Aorta (tissue), 5 donors: ENCODE measurements around the gene SLC46A1. TPM values are rescaled to one million over a fixed set of nuclear protein-coding genes. Genes with fewer than 3 reads are reported as not detected.

Experiments used
- ATAC-seq: fragments of 200-7000 bp; cut with Tn5 transposase; one replicate; pipeline ENCODE4 v1.9.1; 2022; ENCODE audit warnings: moderate library complexity; ENCODE audit not compliant: low FRiP score
- DNase-seq, 2 donors: peaks; one replicate each; pipeline ENCODE4 v3.0.0-alpha.2; 2020
- H3K27ac ChIP-seq, 2 donors: one replicate each; pipeline ENCODE4 v1.5.1; 2013; ENCODE audit warnings: low read length in 2 of 2, mild to moderate bottlenecking in 2 of 2, moderate library complexity in 2 of 2, control low read depth in 1 of 2, inconsistent platforms in 1 of 2, low read depth in 1 of 2
- H3K27me3 ChIP-seq, 2 donors: one replicate each; pipeline ENCODE4 v1.6.1; 2013; ENCODE audit warnings: control low read depth in 1 of 2, low read length in 1 of 2, mild to moderate bottlenecking in 1 of 2, moderate library complexity in 1 of 2; ENCODE audit not compliant: insufficient read depth in 2 of 2, control insufficient read depth in 1 of 2
- H3K36me3 ChIP-seq, 2 donors: one replicate each; pipeline ENCODE4 v1.6.1; 2013; ENCODE audit warnings: control low read depth in 1 of 2, low read length in 1 of 2, mild to moderate bottlenecking in 1 of 2; ENCODE audit not compliant: insufficient read depth in 2 of 2, control insufficient read depth in 1 of 2
- H3K4me1 ChIP-seq, 2 donors: one replicate each; pipeline ENCODE4 v1.6.1; 2013; ENCODE audit warnings: low read length in 2 of 2, control low read depth in 1 of 2, mild to moderate bottlenecking in 1 of 2, moderate library complexity in 1 of 2; ENCODE audit not compliant: insufficient read depth in 2 of 2, control insufficient read depth in 1 of 2
- H3K4me3 ChIP-seq, 2 donors: one replicate each; pipeline ENCODE4 v1.5.1; 2013; ENCODE audit warnings: low read length in 2 of 2, control low read depth in 1 of 2, mild to moderate bottlenecking in 1 of 2
- H3K9me3 ChIP-seq: one replicate; pipeline ENCODE4 v1.6.1; 2013; ENCODE audit warnings: mild to moderate bottlenecking, low read length; ENCODE audit not compliant: control insufficient read depth
- WGBS, 2 donors: extraction: QIAGEN DNeasy Blood & Tissue Kit; methylation state at CpG; one replicate each; pipeline ENCODE4 v1.1.7; 2013; 5-methylcytosine and 5-hydroxymethylcytosine counted together
- intact Hi-C, 2 donors: fragments of 100-400 bp; cut with DNase I; formaldehyde crosslinking; loops; one replicate each; pipeline versions ENCODE4 v1.14.2 to v1.15.0; 2022
- polyA plus RNA-seq, 2 donors: library from polyadenylated mRNA; stranded (reverse); fragments of 200-250 nt; gene quantifications; one replicate each; pipeline ENCODE4 v1.2.3, GENCODE V29; 2013
- total RNA-seq, 2 donors: library from RNA; stranded (reverse); fragmentation: NEBNext Ultra II Directional; extraction: Animal tissue kit (Norgen Biotek cat#: 25700); gene quantifications; one replicate each; pipeline ENCODE4 v1.2.1, GENCODE V29; 2021
- donor health status: healthy with polysubstance abuse.
- donor health status: Bipolar disorder and iron deficiency.
- donor health status: DM: no; HTN: no; CAD: no.
- donor health status: DM: no; HTN: no; CAD: no.
- donor health status: DM: yes; HTN: yes; CAD: no.

SLC46A1 gene
- total and polyA plus RNA-seq, 4 donors: 4.4 to 16.7 (median 8.4) TPM

DNA sequence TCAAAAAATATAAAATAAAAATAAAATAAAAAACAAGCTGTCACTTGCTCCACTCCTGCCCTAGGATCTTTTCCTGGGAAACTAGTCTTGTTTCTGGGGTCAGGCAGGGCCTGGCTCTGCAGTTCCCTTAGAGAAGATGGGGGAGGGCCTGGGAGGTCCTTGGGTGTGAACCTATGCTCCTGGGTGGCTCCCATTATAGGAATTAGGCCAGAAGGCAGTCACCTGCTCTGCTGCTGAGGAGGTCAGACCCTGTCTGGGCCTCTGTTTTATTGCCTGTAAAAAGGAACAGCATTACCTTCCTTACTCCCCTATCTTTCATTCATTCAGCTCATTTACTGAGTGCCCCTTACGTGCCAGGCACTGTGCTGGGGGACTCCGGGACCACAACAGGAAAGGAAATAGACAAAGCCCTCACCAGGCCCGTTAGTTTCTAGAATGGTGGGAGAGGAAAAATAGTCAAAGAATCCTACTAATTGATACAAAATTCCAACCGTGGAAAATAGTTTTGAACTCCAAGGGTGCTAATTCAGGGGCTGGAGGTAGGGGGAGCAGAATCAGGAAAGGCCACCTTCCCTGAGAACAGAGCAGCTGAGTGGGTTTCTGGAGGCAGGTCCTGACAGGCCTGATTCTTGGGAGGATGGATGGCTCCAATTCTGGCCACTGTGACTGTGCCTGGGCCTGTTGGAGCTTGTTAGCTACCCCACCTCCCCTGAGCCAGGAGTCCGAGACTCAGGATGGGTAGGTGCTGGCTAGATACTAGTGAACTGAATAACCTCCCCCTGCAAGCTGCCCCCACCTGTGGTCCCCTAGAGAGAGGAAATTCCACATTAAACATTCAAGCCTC lies 1.3 kb upstream of the SLC46A1 start:
- no peaks in the 10 kb centered on the region for H3K27me3 ChIP-seq
- H3K4me1 ChIP-seq: no peaks in the 10 kb centered on the region
- 84 to 88% methylated on average over 5 of the region's 5 CpGs for WGBS, 2 donors
- DNase-seq: no peak
- no peaks in the 10 kb centered on the region for H3K9me3 ChIP-seq
- intact Hi-C loops: no loop called here
- no peaks in the 10 kb centered on the region for H3K36me3 ChIP-seq
- H3K27ac ChIP-seq: no peak overlapping the region
- no peak overlapping the region for H3K4me3 ChIP-seq
- ATAC-seq: no peak

- H3K4me1 ChIP-seq: no peaks in the 10 kb centered on the region
- intact Hi-C loops: no loop called here
- H3K4me3 ChIP-seq: peak overlapping the region in 1 of 2 donors; percentile 72
- no peak overlapping the region for H3K27ac ChIP-seq
- DNase-seq (no peak), ATAC-seq (no peak)
- H3K27me3 ChIP-seq: no peaks in the 10 kb centered on the region
- H3K9me3 ChIP-seq: no peaks in the 10 kb centered on the region
- no peaks in the 10 kb centered on the region for H3K36me3 ChIP-seq
- WGBS, 2 donors: 29 to 31% methylated on average over 9 of the region's 9 CpGs
These were observed 432 bp upstream of the SLC46A1 start for GRCh38 chr17:28406473-28406814.

DNA sequence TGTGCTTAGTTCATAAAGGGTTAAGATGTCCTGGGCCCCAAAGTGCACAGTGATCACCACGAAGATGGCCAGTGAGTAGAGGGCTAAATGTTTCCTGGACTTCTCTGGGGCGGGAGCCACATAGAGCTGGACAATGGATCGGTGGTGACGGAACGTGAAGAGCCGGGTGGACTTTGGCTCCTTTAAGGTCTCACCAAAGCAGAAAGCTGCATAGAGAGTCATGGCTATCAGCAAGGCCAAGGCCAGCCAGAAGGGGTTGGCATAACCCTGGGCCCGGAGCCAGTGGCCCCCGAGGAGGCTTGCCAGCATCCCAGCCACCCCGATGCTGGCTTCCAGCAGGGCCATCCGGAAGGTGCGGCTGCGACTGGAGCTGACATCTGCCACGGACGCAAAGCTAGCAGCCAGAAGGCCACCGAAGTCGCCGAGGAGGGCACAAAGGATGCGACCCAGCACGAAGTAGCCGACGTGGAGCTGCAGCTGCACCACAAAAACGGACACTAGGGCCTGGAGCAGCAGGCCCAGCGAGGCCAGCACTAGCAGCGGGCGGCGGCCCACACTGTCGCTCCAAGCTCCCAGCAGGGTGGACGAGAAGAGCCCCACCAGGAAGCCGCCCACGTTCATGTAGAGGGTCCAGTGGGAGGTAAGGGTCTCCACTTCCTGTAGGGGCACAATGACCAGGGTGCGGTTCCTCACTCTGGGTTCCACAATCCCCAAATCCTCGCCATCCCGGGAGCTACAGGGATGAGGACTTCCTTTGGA lies 1.0 kb downstream of the SLC46A1 start:
- H3K36me3 ChIP-seq: no peaks in the 10 kb centered on the region
- H3K9me3 ChIP-seq: no peaks in the 10 kb centered on the region
- 20% methylated on average over 33 of the region's 33 CpGs for WGBS, 2 donors
- DNase-seq (no peak), ATAC-seq (peak; percentile 65)
- no peaks in the 10 kb centered on the region for H3K27me3 ChIP-seq
- H3K4me3 ChIP-seq: peak overlapping the region; percentile 13 to 65
- H3K27ac ChIP-seq: no peak overlapping the region
- H3K4me1 ChIP-seq: no peaks in the 10 kb centered on the region
- intact Hi-C loops: no loop called here

GRCh38 chr17:28404461-28404811 lies 1.6 kb downstream of the SLC46A1 start:
- H3K4me1 ChIP-seq: no peaks in the 10 kb centered on the region

GRCh38 chr17:28404007-28404406 lies 2.0 kb downstream of the SLC46A1 start:
- WGBS, 2 donors: 81 to 82% methylated on average over 2 of the region's 2 CpGs
- no peak for ATAC-seq
- Histone ChIP-seq H3K27ac (no peak overlapping the region), H3K36me3 (no peaks in the 10 kb centered on the region), H3K4me3 (no peak overlapping the region), H3K27me3 (no peaks in the 10 kb centered on the region), H3K4me1 (no peaks in the 10 kb centered on the region), H3K9me3 (no peaks in the 10 kb centered on the region)
- no peak for DNase-seq
- intact Hi-C loops: no loop called here

More at GRCh38 chr17:28404461-28404811, 1.6 kb downstream of the SLC46A1 start:
- no peaks in the 10 kb centered on the region for H3K27me3 ChIP-seq
- no peaks in the 10 kb centered on the region for H3K36me3 ChIP-seq
- 86 to 93% methylated on average over 5 of the region's 5 CpGs for WGBS, 2 donors
- ATAC-seq (no peak), DNase-seq (no peak)
- H3K27ac ChIP-seq: no peak overlapping the region
- no peak overlapping the region for H3K4me3 ChIP-seq
- H3K9me3 ChIP-seq: no peaks in the 10 kb centered on the region
- intact Hi-C loops: no loop called here

DNA sequence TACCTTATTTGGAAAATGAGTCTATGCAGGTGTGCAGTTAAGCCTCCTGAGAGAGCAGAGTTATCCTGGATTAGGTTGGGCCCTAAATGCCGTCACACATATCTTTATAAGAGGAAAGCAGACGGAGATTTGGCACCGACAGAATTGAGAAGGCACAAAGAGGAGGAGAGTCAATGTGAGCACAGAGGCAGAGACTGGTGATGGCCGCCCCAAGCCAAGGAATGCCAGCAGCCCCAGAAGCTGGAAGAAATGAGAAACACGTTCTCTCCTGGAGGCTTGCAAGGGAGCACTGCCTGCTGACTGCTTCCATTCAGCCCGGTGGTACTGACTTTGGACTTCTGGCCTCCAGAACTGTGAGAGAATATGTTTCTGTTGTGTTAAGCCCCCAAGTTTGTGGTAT lies 3.2 kb downstream of the SLC46A1 start:
- H3K36me3 ChIP-seq: no peaks in the 10 kb centered on the region
- no peak overlapping the region for H3K4me3 ChIP-seq
- no peak for ATAC-seq
- DNase-seq: no peak
- H3K9me3 ChIP-seq: no peaks in the 10 kb centered on the region
- H3K27me3 ChIP-seq: no peaks in the 10 kb centered on the region
- intact Hi-C loops: no loop called here
- no peak overlapping the region for H3K27ac ChIP-seq
- H3K4me1 ChIP-seq: no peaks in the 10 kb centered on the region
- 86 to 90% methylated on average over 6 of the region's 6 CpGs for WGBS, 2 donors

DNA sequence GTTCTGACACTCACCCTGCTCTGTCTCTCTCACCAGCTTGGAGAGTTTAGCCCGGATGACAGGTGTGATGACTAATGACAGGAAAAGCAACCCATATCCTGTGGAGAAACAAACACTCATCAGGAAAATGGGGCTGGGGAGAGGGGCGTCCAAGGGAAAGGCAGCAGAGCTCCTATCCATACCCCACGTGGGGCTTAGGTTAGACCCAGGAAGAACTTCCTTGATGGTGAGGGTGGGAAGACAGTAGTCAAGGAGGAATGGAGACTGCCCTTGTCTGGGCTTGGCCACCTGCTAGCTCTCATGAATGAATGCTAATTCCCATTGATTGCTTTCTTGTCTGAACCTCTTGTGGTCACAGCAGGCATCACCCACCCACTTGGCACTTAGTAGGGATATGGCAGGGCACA lies 3.8 kb downstream of the SLC46A1 start:
- Histone ChIP-seq H3K4me1 (no peaks in the 10 kb centered on the region), H3K4me3 (no peak overlapping the region), H3K9me3 (no peaks in the 10 kb centered on the region), H3K27ac (no peak overlapping the region), H3K27me3 (no peaks in the 10 kb centered on the region), H3K36me3 (no peaks in the 10 kb centered on the region)
- WGBS, 2 donors: 42 to 44% methylated on average over 3 of the region's 3 CpGs
- intact Hi-C loops: no loop called here
- DNase-seq (peak in 1 of 2 donors; percentile 28), ATAC-seq (no peak)

GRCh38 chr17:28399808-28400207 lies 6.2 kb downstream of the SLC46A1 start:
- H3K27ac ChIP-seq: no peak overlapping the region
- WGBS, 2 donors: 95% methylated on average over 4 of the region's 4 CpGs

More at GRCh38 chr17:28399808-28400207, 6.2 kb downstream of the SLC46A1 start:
- H3K27me3 ChIP-seq: no peaks in the 10 kb centered on the region
- no peak overlapping the region for H3K4me3 ChIP-seq
- DNase-seq: no peak
- no peaks in the 10 kb centered on the region for H3K4me1 ChIP-seq
- intact Hi-C loops: no loop called here
- no peak for ATAC-seq
- peaks cover 0 to 4% of the 10 kb centered on the region in 2 donors for H3K36me3 ChIP-seq
- no peaks in the 10 kb centered on the region for H3K9me3 ChIP-seq
